GM12878 (cell line): ENCODE measurements around the gene CDYL2. TPM values are rescaled to one million over a fixed set of nuclear protein-coding genes. Genes with fewer than 3 reads are reported as not detected.

ENCODE experiments used
- ATAC-seq: fragments of 200-7000 bp; cut with Tn5 transposase; 3 replicates; pipeline ENCODE4 v1.9.1; 2020; ENCODE audit warnings: mild to moderate bottlenecking, moderate library complexity
- BruUV-seq: library from RNA; stranded (reverse); fragments of 400-500 nt; replicated peaks from 2 replicates; lab custom pipeline; 2021; lab: Mats Ljungman, UMichigan
- CTCF ChIA-PET: fragments of 300-600 bp; sonication (Branson Sonifier 250); formaldehyde crosslinking; extraction: SDS; loops from one replicate; lab custom pipeline; 2021; ENCODE audit warnings: inconsistent platforms; lab: Yijun Ruan, JAX
- POLR2A ChIA-PET: fragments of 350-600 bp; formaldehyde crosslinking; extraction: SDS; loops from one replicate; lab custom pipeline; 2021; ENCODE audit warnings: inconsistent platforms; lab: Charles Lee
- RAD21 ChIA-PET: fragments of 300-600 bp; sonication (Branson Sonifier 250); formaldehyde crosslinking; loops from one replicate; lab custom pipeline; 2023; ENCODE audit warnings: antibody characterized with exemption; ENCODE audit not compliant: unreplicated experiment; lab: Charles Lee
- SMC1A ChIA-PET: fragments of 300-600 bp; sonication (Branson Sonifier 250); formaldehyde crosslinking; loops from one replicate; lab custom pipeline; 2023; ENCODE audit not compliant: unreplicated experiment, uncharacterized antibody; lab: Charles Lee
- DNase-seq: peaks from one replicate; pipeline ENCODE4 v3.0.0-alpha.2; 2011; ENCODE audit warnings: low read depth, low spot score
- FAIRE-seq: peaks from 3 replicates; lab custom pipeline; 2011; peaks lifted over from hg19 to GRCh38; lab: Jason Lieb, UNC
- H2AFZ ChIP-seq: 2 replicates; pipeline ENCODE4 v1.6.0; 2011; ENCODE audit warnings: low read depth, low read length, control low read depth; ENCODE audit not compliant: control insufficient read depth
- H3K27ac ChIP-seq: 2 replicates; pipeline ENCODE4 v1.5.1; 2011; ENCODE audit warnings: control low read depth; ENCODE audit not compliant: control insufficient read depth, insufficient read depth
- H3K27me3 ChIP-seq, 2 experiments: replicated peaks in 1 of 2; 2 replicates each; pipeline versions ENCODE4 v1.6.0 to v1.6.1; 2011; ENCODE audit warnings: low read length in 1 of 2; ENCODE audit not compliant: control insufficient read depth in 2 of 2, insufficient read depth in 2 of 2
- H3K36me3 ChIP-seq, 2 experiments: 2 replicates each; pipeline ENCODE4 v1.5.1; 2011; ENCODE audit warnings: low read length in 1 of 2; ENCODE audit not compliant: control insufficient read depth in 2 of 2, insufficient read depth in 2 of 2
- H3K4me1 ChIP-seq: 2 replicates; pipeline ENCODE4 v1.6.1; 2011; ENCODE audit warnings: mild to moderate bottlenecking, low read length, moderate library complexity, mixed read lengths; ENCODE audit not compliant: control insufficient read depth, insufficient read depth
- H3K4me2 ChIP-seq: 2 replicates; pipeline ENCODE4 v1.6.0; 2011; ENCODE audit warnings: control low read depth; ENCODE audit not compliant: control insufficient read depth, insufficient read depth
- H3K4me3 ChIP-seq: fragments of 200-600 bp; sonication (generic); 2 replicates; pipeline ENCODE4 v1.5.1; 2016
- H3K79me2 ChIP-seq: 2 replicates; pipeline ENCODE4 v1.6.0; 2011; ENCODE audit warnings: low read length; ENCODE audit not compliant: control insufficient read depth, insufficient read depth
- H3K9ac ChIP-seq: 2 replicates; pipeline ENCODE4 v1.8.0; 2011; ENCODE audit warnings: low read length, control low read depth, mixed read lengths; ENCODE audit not compliant: control insufficient read depth, insufficient read depth
- H3K9me3 ChIP-seq: replicated peaks from 3 replicates; pipeline ENCODE4 v1.5.1; 2011; ENCODE audit warnings: mild to moderate bottlenecking, low read length; ENCODE audit not compliant: control insufficient read depth, insufficient read depth
- H4K20me1 ChIP-seq: 2 replicates; pipeline ENCODE4 v1.6.0; 2011; ENCODE audit not compliant: control insufficient read depth, insufficient read depth
- CHD2 ChIP-seq: IDR thresholded peaks from 2 replicates; pipeline ENCODE4 v1.6.1; 2011; ENCODE audit warnings: low read depth, low read length, improper control_type of control experiment, borderline replicate concordance
- GABPA ChIP-seq: IDR thresholded peaks from 2 replicates; pipeline ENCODE4 v1.6.1; 2014; ENCODE audit warnings: antibody characterized with exemption, low read depth, mild to moderate bottlenecking, inconsistent platforms
- JUNB ChIP-seq: IDR thresholded peaks from 2 replicates; pipeline ENCODE4 v1.6.1; 2016; ENCODE audit warnings: antibody characterized with exemption, mild to moderate bottlenecking
- MYB ChIP-seq: fragments of 150-350 bp; IDR thresholded peaks from 2 replicates; pipeline ENCODE4 v1.6.1; 2014; ENCODE audit warnings: mild to moderate bottlenecking, low read depth, low read length, borderline replicate concordance
- NFIC ChIP-seq: IDR thresholded peaks from 2 replicates; pipeline ENCODE4 v1.6.1; 2012; ENCODE audit warnings: low read depth, mild to moderate bottlenecking, inconsistent platforms, low read length, moderate library complexity
- NFYB ChIP-seq: IDR thresholded peaks from 2 replicates; pipeline ENCODE4 v1.6.1; 2011; ENCODE audit warnings: low read depth, mild to moderate bottlenecking, low read length, improper control_type of control experiment, moderate library complexity; ENCODE audit not compliant: insufficient read depth
- NKRF ChIP-seq: fragments of 450-650 bp; conservative IDR thresholded peaks from 2 replicates; pipeline ENCODE4 v1.6.1; 2017; ENCODE audit warnings: mild to moderate bottlenecking, moderate library complexity
- RUNX3 ChIP-seq: IDR thresholded peaks from 2 replicates; pipeline ENCODE4 v1.6.1; 2012; ENCODE audit warnings: low read length, inconsistent platforms
- ZBED1 ChIP-seq: IDR thresholded peaks from 2 replicates; pipeline ENCODE4 v1.6.1; 2016; ENCODE audit warnings: borderline replicate concordance
- ZSCAN29 ChIP-seq: fragments of 450-650 bp; IDR thresholded peaks from 2 replicates; pipeline ENCODE4 v1.6.1; 2017; ENCODE audit warnings: mild to moderate bottlenecking, moderate library complexity
- WGBS: methylation state at CpG from one replicate; pipeline ENCODE4 v1.1.6; 2016; ENCODE audit warnings: low lambda C conversion rate; ENCODE audit not compliant: insufficient replicate concordance, insufficient coverage; ENCODE audit errors: missing lambda C conversion rate; 5-methylcytosine and 5-hydroxymethylcytosine counted together
- in situ Hi-C: fragments of 300-500 bp; cut with MboI; formaldehyde crosslinking; loops from 9 replicates; pipeline ENCODE4 v1.14.3; 2018; ENCODE audit warnings: mixed read lengths
- intact Hi-C: fragments of 100-400 bp; cut with micrococcal nuclease; formaldehyde crosslinking; loops from one replicate; pipeline ENCODE4 v1.14.2; 2022; ENCODE audit not compliant: unreplicated experiment
- polyA plus RNA-seq, 11 experiments: library from polyadenylated mRNA; depleted of rRNA in 4 of 11; unstranded in 6 of 11; stranded (reverse) in 5 of 11; fragments of >200 nt; fragmentation: Nextera tagmentation in 4 of 11; fragmentation: Illumina TruSeq in 1 of 11; extraction: Ambion mirVana in 4 of 11; extraction: Trizol in 1 of 11; gene quantifications; 1 replicate in 1 of 11; 2 replicates in 10 of 11; pipeline versions ENCODE4 v1.2.1 to v1.2.3, GENCODE V29; 2011 to 2016; ENCODE audit warnings: inconsistent platforms in 2 of 11, missing spikeins in 2 of 11, low read depth in 1 of 11
- total RNA-seq, 4 experiments: library from RNA; depleted of rRNA in 3 of 4; stranded (reverse); fragments of >200 nt in 3 of 4; fragmentation: Illumina TruSeq in 1 of 4; extraction: Trizol in 1 of 4; gene quantifications; 2 replicates each; pipeline versions ENCODE4 v1.2.1 to v1.2.3, GENCODE V29; 2013 to 2021

CDYL2 gene
- total and polyA plus RNA-seq, 10 of the 15 experiments (the other 5 are each of a cell fraction or from before 2014, with no cell fraction given) = 0.27 to 22.9 (median 3.9) TPM

DNA sequence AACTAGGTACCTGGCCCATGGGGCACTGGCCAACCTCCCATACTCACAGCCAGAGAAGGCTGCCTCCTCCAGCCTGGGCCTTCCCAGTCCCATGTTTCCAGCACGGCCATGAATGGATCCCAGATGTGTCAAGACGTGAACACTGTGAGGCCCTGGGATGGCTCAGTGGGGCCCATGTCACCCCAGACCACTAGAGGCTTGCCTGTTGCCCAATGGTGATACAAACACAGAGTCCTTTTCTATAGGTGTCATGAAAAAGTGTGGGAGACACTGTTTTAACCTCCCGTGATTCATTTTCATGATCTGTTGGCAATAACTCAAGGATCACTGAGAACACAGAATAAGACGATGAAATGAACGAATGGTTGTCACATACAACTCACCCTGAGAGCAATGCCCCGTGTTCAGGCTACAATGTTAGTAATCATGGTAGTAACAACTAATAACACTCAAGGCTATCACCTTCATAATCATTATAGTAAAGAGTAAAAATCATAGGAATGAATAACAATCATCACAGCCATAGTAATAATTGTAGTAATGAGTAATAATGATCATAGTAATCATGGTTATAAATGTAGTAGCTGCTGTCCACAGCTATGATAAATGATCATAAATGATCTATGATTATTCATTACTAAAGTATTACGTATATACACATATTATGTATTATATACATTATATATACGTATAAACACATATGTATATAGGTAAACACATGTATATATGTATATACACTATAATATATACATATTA lies 199.6 kb downstream of the CDYL2 start:
- FAIRE-seq (no peak), DNase-seq (no peak), ATAC-seq (no peak)
- ChIA-PET SMC1A (no interaction called here), RAD21 (no interaction called here), CTCF (no interaction called here), POLR2A (no interaction called here)
- BruUV-seq = no TSS peak
- Histone ChIP-seq H3K27ac (no peak overlapping the region), H3K9ac (no peak overlapping the region), H2AFZ (no peak overlapping the region), H4K20me1 (no peaks in the 10 kb centered on the region), H3K79me2 (no peaks in the 10 kb centered on the region), H3K4me2 (no peak overlapping the region), H3K4me1 (no peaks in the 10 kb centered on the region), H3K4me3 (no peak overlapping the region), H3K9me3 (peaks cover 2% of the 10 kb centered on the region; the same call in 1 of the 3 replicates), H3K36me3 (no peaks in the 10 kb centered on the region), H3K27me3 (no peaks in the 10 kb centered on the region)
- 43% methylated on average over 8 of the region's 8 CpGs for WGBS
- intact Hi-C loops = no loop called here
- in situ Hi-C loops = no loop called here
- TF ChIP-seq ZSCAN29 = no peak
- TF ChIP-seq NFIC = peak; percentile 58; the same call in 1 of the 2 replicates
- TF ChIP-seq GABPA = peak; percentile 11; the same call in 1 of the 2 replicates
- peak; percentile 84 for TF ChIP-seq JUNB
- peak; percentile 36; the same call in 1 of the 2 replicates for TF ChIP-seq RUNX3
- TF ChIP-seq, all 136 proteins: peak for 4

- Histone ChIP-seq H3K4me2 (no peak overlapping the region), H3K79me2 (no peaks in the 10 kb centered on the region), H3K36me3 (no peaks in the 10 kb centered on the region), H4K20me1 (no peaks in the 10 kb centered on the region), H3K9me3 (peaks cover 2% of the 10 kb centered on the region; the same call in 1 of the 3 replicates), H3K4me1 (no peaks in the 10 kb centered on the region), H3K4me3 (no peak overlapping the region), H3K9ac (no peak overlapping the region), H3K27me3 (no peaks in the 10 kb centered on the region), H2AFZ (no peak overlapping the region), H3K27ac (no peak overlapping the region)
- in situ Hi-C loops (no loop called here), intact Hi-C loops (no loop called here)
- ChIA-PET POLR2A (no interaction called here), SMC1A (interaction anchor here (0.6 kb wide), 1 partner anchor 24 kb away, joined by 3 read pairs; no protein-coding TSS in a partner anchor), RAD21 (no interaction called here), CTCF (no interaction called here)
- DNase-seq (no peak), FAIRE-seq (no peak), ATAC-seq (no peak)
- BruUV-seq = no TSS peak
- TF ChIP-seq NFYB = no peak
- TF ChIP-seq CHD2 = no peak
- TF ChIP-seq ZBED1 = no peak
- TF ChIP-seq NKRF = no peak
- no peak for TF ChIP-seq MYB
These were observed 201.5 kb downstream of the CDYL2 start for GRCh38 chr16:80602894-80603293.
